Adrenal gland (tissue), 12 donors: ENCODE data around the gene TMEM221. TPM values are rescaled to one million over a fixed set of nuclear protein-coding genes. Genes with fewer than 3 reads are reported as not detected.

Experiments
- DNase-seq, 7 donors: peaks; one replicate each; pipeline ENCODE4 v3.0.0-alpha.2; 2019 to 2020
- H3K27ac ChIP-seq, 5 donors: fragments of 200-600 bp; sonication (generic) in 4 of 5; 1 replicate in 3 of 5; 2 replicates in 2 of 5; pipeline versions ENCODE4 v1.5.1 to v1.8.0; 2016 to 2020; ENCODE audit warnings: mild to moderate bottlenecking in 1 of 5
- H3K27me3 ChIP-seq: fragments of 200-600 bp; 2 replicates; pipeline ENCODE4 v1.8.0; 2021
- H3K36me3 ChIP-seq, 2 donors: fragments of 200-600 bp; replicated peaks in 1 of 2; 1 replicate in 1 of 2; 2 replicates in 1 of 2; pipeline versions ENCODE4 v1.5.1 to v1.8.0; 2018 to 2022
- H3K4me1 ChIP-seq, 2 donors: fragments of 200-600 bp; replicated peaks in 1 of 2; 1 replicate in 1 of 2; 2 replicates in 1 of 2; pipeline versions ENCODE4 v1.5.1 to v1.8.0; 2018 to 2021
- H3K4me3 ChIP-seq, 4 donors: fragments of 200-600 bp; sonication (generic) in 3 of 4; one replicate each; pipeline ENCODE4 v1.5.1; 2016 to 2018
- H3K9me3 ChIP-seq, 3 donors: fragments of 200-600 bp; sonication (generic) in 1 of 3; replicated peaks in 1 of 3; 1 replicate in 2 of 3; 2 replicates in 1 of 3; pipeline versions ENCODE4 v1.5.1 to v1.8.0; 2016 to 2021
- CTCF ChIP-seq, 6 experiments: fragments of 450-650 bp in 4 of 6; fragments of 200-600 bp in 2 of 6; sonication (generic) in 1 of 6; IDR thresholded peaks; 1 replicate in 5 of 6; 2 replicates in 1 of 6; pipeline versions ENCODE4 v1.5.1 to v1.8.0; 2016 to 2021; ENCODE audit warnings: antibody characterized with exemption in 6 of 6, mild to moderate bottlenecking in 2 of 6, moderate library complexity in 1 of 6
- POLR2A ChIP-seq, 2 donors: fragments of 450-650 bp; IDR thresholded peaks; one replicate each; pipeline ENCODE4 v1.6.1; 2017; ENCODE audit warnings: antibody characterized with exemption in 2 of 2, mild to moderate bottlenecking in 2 of 2, moderate library complexity in 1 of 2
- WGBS, 4 donors: extraction: QIAGEN DNeasy Blood & Tissue Kit in 2 of 4; methylation state at CpG; one replicate each; pipeline versions ENCODE4 v1.1.5 to v1.1.7; 2013 to 2017; 5-methylcytosine and 5-hydroxymethylcytosine counted together
- intact Hi-C, 2 donors: fragments of 100-400 bp; cut with DNase I; formaldehyde crosslinking; loops; one replicate each; pipeline versions ENCODE4 v1.14.1 to v1.15.0; 2022 to 2023
- polyA plus RNA-seq, 3 donors: library from polyadenylated mRNA; stranded (reverse); fragments of 200-250 nt in 2 of 3; fragments of 350-450 nt in 1 of 3; fragmentation: Illumina TruSeq in 1 of 3; extraction: RNeasy Lipid Tissue Mini Kit (QIAGEN cat#74804) in 1 of 3; gene quantifications; one replicate each; pipeline ENCODE4 v1.2.3, GENCODE V29; 2013 to 2014
- total RNA-seq, 9 donors: library from RNA; depleted of rRNA in 4 of 9; stranded (reverse); fragments of >200 nt in 4 of 9; fragments of 120-200 nt in 1 of 9; fragmentation: NEBNext Ultra II Directional in 1 of 9; extraction: Animal tissue kit (Norgen Biotek cat#: 25700) in 1 of 9; gene quantifications; one replicate each; pipeline versions ENCODE4 v1.1.0 to v1.2.4, GENCODE V29; 2013 to 2023
- donor health status: healthy with polysubstance abuse.
- donor health status: Bipolar disorder and iron deficiency.
- donor health status: DM: yes; HTN: yes; CAD: no.
- donor health status: DM: no; HTN: no; CAD: no.
- donor health status: DM: no; HTN: no; CAD: no.
- donor health status: DM: yes; HTN: yes; CAD: no.

Gene TMEM221
- total and polyA plus RNA-seq, 12 donors: 0.22 to 8.7 (median 3.6) TPM

GRCh38 chr19:17471410-17472125, 23.1 kb upstream of the TMEM221 start:
- no peaks in the 10 kb centered on the region for H3K36me3 ChIP-seq
- no peaks in the 10 kb centered on the region for H3K9me3 ChIP-seq
- TF ChIP-seq CTCF (IDR thresholded peaks at IDR 0.05) (no peak), POLR2A (IDR thresholded peaks at IDR 0.05) (no peak)
- peaks cover 44 to 49% of the 10 kb centered on the region in 2 donors for H3K4me1 ChIP-seq
- H3K27me3 ChIP-seq: no peaks in the 10 kb centered on the region
- intact Hi-C loops: no loop called here
- H3K4me3 ChIP-seq: peak overlapping the region in 1 of 4 donors; percentile 72
- DNase-seq: no peak
- H3K27ac ChIP-seq: peak overlapping the region in 1 of 5 donors; percentile 6
- WGBS, 4 donors: 71 to 73% (median 72%) methylated on average over 11 to 12 of the region's 12 CpGs

DNA sequence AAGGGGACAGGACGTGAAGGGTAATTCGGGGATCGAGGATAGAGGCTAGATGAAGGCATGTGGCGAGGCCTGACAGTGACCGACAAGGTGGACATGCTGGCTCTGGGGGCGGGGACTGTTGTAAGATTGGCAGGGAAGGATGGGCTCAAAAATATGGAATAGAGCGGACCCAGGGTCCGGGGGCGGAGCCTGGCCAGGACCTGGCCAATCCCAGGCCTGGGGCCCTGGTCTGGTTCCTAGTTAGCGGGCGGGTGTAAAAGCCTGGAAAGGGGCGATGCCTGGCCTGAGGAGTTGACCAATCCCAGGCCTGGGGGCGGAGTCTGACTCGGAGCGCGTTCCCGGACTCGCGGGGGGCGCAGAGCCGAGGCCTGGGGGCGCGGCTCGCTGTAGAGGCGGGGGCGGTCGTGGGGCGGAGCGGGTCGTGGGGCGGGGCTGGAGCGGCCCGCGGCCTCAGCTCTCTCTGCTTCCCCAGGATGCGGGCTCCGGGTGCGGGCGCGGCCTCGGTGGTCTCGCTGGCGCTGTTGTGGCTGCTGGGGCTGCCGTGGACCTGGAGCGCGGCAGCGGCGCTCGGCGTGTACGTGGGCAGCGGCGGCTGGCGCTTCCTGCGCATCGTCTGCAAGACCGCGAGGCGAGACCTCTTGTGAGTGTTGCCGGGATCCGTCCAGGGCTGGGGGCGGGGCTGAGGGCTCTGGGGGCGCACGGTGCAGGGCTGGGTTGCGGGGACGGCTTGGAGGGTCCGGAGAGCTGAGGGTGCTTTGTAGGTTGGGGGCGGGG, 21.8 kb upstream of the TMEM221 start, which contains the start of gene SLC27A1:
Gene SLC27A1 (plus strand): TSS at position 457 of the 774 bp plus-strand sequence. CDS start 17 bp downstream, at position 474.
- H3K27me3 ChIP-seq: no peaks in the 10 kb centered on the region
- intact Hi-C loops: no loop called here
- H3K9me3 ChIP-seq: no peaks in the 10 kb centered on the region
- no peak for TF ChIP-seq CTCF (IDR thresholded peaks at IDR 0.05)
- peak in 1 of 2 donors; percentile 18 for TF ChIP-seq POLR2A (IDR thresholded peaks at IDR 0.05)
- H3K4me3 ChIP-seq: peak within 1 kb of the TSS in 3 of 4 donors; percentile 27 to 72 (median 56)
- H3K27ac ChIP-seq: peak within 1 kb of the TSS; percentile 65 to 95 (median 83)
- 0 to 1% (median 0%) methylated on average over 10 to 67 of the region's 67 CpGs for WGBS, 4 donors
- H3K4me1 ChIP-seq: peaks cover 32 to 41% of the 10 kb centered on the region in 2 donors
- peak; percentile 98 to 100 (median 99) for DNase-seq
- H3K36me3 ChIP-seq: no peaks in the 10 kb centered on the region

DNA sequence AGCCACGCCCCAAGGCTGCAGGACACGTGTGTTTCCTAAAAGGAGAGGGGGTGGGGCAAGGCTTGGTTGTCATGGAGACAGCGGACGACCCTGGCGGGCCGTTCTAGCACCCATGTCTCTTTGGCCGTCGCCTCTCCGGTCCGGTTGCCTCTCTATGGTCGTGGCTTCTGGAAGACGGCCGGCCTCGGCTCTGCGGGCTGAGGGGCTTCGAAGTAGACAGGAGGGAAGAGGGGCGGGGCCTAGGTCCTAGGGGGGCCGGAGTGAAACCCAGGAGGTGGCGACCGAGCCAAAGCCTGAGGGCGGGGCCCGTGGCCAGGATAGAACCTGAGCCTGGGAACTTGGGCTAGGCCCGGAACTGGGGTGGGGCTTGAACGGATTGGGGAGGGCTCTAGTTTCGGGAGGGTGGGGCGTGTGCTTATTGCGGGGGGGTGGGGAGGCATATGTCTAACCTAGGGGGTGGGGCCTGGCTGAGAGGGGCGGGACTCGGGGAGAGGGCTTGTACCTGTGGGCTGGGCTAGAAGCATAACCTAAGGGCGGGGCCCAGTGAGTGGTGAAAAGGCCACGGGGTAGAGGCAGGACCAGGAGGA, 21.1 kb upstream of the TMEM221 start:
- peak in 1 of 2 donors; percentile 27 for TF ChIP-seq POLR2A (IDR thresholded peaks at IDR 0.05)
- TF ChIP-seq CTCF (IDR thresholded peaks at IDR 0.05): no peak
- intact Hi-C loops: no loop called here
- peak overlapping the region; percentile 65 to 95 (median 83) for H3K27ac ChIP-seq
- H3K27me3 ChIP-seq: no peaks in the 10 kb centered on the region
- peak overlapping the region in 3 of 4 donors; percentile 27 to 72 (median 56) for H3K4me3 ChIP-seq
- DNase-seq: peak; percentile 96 to 100 (median 99)
- 0 to 2% (median 0%) methylated on average over 9 to 31 of the region's 31 CpGs for WGBS, 4 donors
- peaks cover 27 to 37% of the 10 kb centered on the region in 2 donors for H3K4me1 ChIP-seq
- H3K9me3 ChIP-seq: no peaks in the 10 kb centered on the region
- H3K36me3 ChIP-seq: no peaks in the 10 kb centered on the region

DNA sequence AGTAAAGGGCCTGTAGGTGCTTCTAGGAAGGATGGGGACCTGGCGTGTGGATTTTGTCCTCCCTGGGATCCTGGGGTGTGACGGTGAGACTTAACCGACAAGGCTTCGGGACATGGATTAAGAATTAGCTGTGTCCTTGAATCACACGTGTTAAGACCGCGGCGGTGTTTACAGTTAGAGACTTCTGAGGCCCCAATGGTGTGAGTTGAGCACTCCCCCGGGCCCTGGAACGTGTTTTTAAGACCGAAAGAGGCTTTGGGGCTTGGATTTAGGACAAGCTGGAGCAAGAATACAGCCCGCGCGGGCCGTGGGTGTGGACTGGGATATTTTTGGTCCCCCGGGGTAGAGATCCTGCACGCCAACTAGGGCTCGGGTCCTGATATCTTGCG, 20.6 kb upstream of the TMEM221 start:
- Histone ChIP-seq H3K4me1 (peaks cover 27 to 37% of the 10 kb centered on the region in 2 donors), H3K27ac (peak overlapping the region; percentile 65 to 95 (median 83)), H3K27me3 (no peaks in the 10 kb centered on the region), H3K4me3 (peak overlapping the region in 3 of 4 donors; percentile 22 to 72 (median 56)), H3K36me3 (no peaks in the 10 kb centered on the region), H3K9me3 (no peaks in the 10 kb centered on the region)
- no peak for DNase-seq
- no peak for TF ChIP-seq POLR2A (IDR thresholded peaks at IDR 0.05)
- TF ChIP-seq CTCF (IDR thresholded peaks at IDR 0.05): no peak
- intact Hi-C loops: no loop called here
- WGBS, 4 donors: 3 to 5% (median 3%) methylated on average over 16 to 19 of the region's 19 CpGs
